HK-2 (cell line): ENCODE data around the gene NUCB1.

Source experiments
- DNase-seq: peaks from one replicate; pipeline ENCODE4 v3.0.0-alpha.2; 2018; ENCODE audit not compliant: unreplicated experiment

Gene NUCB1

DNA sequence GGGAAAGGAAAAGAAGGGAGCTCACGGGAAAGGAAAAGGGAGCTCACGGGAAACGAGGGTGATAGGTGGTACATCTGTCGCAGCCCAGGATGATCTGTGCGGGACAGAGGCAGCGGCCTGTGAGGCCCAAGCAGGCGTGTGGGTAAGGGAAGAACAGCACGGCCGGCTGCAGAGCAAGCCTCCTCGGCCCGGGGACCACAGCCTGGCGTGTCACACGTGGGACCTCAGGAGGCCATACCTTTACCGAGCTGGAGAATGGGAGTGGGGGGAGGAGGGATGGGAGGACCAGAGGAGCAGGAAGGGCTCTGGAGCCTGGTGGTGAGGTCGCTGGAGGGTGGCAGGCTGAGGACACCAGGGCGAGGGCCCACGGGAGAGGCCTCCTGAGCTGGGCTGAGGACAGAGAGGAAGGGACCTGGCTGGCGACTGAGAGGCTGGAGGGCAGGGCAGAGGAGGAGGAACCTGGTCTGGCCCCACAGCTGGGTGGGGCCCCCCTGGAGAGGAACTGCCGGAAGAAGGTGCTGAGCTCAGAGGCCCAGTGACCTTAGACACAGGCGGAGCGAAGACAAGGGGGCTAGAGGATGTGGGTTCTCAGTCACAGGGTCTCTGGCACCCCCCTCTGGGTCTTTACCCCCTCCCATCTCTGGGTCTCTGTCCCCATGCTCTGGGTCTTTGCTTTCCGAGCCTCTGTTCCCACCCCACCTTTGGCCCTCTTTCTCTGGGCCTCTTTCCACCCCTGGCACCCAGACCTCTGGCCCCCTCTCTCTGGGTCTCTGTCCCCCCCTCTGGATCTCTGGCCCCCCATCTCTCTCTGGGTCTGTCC lies 62.1 kb downstream of the NUCB1 start:
- DNase-seq: peak; percentile 92

DNA sequence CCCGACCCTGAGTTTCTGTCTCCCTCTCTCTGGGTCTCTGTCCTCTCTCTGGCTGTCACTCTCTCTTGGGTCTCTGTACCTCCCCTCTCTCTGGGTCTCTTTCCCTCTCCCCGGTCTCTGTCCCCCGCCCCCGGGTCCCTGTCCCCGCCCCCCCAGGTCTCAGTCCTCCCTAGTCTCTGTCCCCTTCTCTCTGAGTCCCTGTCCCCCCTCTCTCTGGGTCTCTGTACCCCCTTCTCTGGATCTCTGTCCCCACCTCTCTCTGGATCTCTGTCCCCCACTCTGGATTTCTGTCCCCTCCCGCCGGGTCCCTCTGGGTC lies 62.7 kb downstream of the NUCB1 start:
- DNase-seq: no peak

DNA sequence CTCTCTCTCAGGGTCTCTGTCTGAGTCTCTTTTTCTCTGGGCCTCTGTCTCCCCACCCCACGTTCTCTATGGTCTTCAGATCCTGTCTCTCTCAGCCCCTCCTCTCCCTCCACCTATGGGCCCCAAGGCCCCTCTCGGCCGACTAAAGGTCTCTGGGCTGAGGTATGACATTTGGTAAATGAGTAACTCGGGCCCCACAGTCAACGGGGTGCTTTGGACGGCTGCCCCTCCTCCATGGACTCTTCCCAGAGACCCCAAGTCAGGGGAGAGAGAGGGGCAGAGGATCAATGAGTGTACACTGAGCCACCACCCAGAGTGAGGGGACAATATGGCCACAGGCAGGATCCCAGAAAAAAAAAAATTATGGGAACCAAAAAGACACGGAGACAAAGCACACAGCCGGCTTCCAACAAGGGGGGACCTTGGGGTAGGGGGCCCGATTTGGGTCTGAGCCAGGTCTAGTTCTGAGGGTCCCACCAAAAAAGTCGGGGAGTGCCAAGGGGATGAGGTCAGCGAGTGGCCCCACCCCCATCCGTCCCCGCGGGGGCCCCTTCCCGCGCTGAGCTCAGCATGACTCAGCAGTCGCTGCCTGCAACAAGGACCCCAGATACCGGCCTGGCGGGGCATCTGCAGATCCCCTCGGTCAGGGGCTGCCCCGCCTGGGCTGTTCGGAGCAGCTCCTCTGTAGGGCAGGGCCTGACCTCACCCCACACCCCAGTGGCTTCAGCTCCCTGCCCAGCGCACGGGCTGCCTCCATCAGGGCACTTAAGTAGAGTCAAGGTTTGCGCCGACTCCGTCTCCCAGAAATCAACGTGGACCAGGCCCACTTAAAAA lies 63.5 kb downstream of the NUCB1 start:
- peak; percentile 92 for DNase-seq

DNA sequence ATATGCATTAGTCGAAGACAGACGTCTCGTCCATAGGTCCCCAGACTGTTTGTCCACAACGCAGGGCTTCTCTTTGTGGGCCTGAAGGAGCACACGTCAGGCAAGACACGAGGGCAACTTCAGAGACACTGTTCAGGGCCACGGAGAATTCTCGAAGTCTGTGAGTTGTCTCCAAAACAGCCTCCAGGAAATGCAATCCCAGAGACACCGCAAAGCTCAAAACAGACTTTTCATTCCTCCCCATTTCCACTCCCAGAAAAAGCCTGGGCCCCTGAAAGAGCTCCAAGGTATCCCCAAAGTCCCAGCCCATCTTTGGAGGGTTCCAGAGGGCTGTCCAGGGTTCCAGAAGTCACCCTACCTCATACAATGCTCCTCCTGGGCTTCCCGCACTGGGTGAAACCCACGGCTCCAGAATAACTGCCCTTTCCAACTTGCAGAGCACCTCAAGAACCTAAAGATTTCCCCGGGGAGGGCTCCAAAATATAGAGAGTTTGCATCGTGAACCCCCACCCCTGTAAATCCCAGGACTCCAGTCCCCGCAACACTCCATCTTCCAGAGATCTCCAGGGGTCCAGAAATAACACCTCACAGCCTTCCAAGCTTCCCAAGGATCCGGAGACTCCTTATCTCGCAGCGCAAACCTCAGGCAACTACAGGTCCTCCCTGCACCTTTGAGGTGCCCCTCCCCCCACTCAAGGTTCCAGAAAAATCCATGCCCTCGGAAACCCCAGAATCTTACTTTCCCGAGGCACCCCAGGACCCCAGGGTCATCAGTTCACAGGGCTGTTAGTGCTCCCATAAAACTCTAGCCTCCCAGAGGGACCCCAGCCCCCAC lies 64.3 kb downstream of the NUCB1 start:
- no peak for DNase-seq

DNA sequence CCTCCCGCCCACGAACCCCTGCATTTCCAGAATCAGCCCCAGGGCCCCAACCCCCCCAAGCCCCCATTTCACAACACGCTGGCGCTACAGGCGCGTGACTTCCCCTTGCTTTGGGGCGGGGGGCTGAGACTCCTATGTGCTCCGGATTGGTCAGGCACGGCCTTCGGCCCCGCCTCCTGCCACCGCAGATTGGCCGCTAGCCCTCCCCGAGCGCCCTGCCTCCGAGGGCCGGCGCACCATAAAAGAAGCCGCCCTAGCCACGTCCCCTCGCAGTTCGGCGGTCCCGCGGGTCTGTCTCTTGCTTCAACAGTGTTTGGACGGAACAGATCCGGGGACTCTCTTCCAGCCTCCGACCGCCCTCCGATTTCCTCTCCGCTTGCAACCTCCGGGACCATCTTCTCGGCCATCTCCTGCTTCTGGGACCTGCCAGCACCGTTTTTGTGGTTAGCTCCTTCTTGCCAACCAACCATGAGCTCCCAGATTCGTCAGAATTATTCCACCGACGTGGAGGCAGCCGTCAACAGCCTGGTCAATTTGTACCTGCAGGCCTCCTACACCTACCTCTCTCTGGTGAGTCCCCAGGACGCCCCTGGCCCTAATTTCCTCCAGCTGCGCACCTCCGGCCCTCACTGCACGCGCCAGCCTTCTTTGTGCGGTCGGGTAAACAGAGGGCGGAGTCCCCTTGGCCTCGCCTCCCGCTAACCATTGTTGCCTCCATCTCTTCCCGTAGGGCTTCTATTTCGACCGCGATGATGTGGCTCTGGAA lies 65.1 kb downstream of the NUCB1 start, which contains the start of gene FTL:
Gene FTL, plus strand, starts transcription at position 270 of the 766 bp plus-strand sequence. Its CDS starts 199 bp downstream, at position 469.
- DNase-seq: peak; percentile 98

DNA sequence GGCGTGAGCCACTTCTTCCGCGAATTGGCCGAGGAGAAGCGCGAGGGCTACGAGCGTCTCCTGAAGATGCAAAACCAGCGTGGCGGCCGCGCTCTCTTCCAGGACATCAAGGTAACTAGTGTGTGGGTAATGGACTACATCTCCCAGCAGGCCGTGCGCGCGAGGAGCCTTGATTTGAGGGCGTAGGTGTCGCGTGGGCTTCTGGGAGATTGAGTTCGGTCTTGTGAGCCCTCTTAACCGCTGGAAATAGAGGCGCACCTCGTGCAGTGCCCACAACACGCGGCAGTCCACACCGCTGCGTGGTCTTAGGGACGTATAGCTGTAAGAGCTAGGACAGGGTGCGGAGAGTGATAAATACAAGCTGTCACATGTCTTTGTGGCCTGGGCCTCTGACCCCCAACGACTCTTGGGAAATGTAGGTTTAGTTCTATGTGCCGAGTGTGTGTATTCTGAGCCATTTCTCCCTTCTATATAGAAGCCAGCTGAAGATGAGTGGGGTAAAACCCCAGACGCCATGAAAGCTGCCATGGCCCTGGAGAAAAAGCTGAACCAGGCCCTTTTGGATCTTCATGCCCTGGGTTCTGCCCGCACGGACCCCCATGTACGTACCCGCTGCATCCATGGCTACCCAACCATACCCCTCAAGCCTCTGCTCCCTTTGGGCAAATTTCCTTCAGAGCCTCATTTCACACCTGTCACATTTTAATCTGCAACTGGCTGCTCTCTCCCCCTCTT lies 65.9 kb downstream of the NUCB1 start:
- peak; percentile 73 for DNase-seq

DNA sequence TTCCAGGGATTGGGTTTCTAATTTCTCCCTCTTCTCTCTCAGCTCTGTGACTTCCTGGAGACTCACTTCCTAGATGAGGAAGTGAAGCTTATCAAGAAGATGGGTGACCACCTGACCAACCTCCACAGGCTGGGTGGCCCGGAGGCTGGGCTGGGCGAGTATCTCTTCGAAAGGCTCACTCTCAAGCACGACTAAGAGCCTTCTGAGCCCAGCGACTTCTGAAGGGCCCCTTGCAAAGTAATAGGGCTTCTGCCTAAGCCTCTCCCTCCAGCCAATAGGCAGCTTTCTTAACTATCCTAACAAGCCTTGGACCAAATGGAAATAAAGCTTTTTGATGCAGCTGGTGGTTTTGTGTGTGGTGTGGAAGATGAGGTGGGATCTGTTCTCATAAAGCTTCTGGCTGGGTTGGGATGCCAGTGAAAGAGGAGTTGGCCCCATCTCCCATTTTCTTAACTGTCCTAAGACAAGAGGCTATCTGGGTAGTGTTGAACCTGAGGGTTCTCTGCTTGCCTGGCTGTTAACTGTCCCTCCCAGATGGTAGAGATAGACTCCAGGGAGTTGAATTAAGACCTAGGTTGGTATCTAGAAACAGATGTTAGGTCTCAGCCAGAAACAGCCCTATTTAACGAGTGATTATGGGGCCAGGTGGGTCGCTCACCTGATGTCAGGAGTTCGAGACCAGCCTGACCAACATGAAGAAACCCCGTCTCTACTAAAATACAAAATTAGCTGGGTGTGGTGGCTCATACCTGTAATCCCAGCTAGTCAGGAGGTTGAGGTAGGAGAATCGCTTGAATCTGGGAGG lies 66.6 kb downstream of the NUCB1 start:
- DNase-seq: peak; percentile 48

DNA sequence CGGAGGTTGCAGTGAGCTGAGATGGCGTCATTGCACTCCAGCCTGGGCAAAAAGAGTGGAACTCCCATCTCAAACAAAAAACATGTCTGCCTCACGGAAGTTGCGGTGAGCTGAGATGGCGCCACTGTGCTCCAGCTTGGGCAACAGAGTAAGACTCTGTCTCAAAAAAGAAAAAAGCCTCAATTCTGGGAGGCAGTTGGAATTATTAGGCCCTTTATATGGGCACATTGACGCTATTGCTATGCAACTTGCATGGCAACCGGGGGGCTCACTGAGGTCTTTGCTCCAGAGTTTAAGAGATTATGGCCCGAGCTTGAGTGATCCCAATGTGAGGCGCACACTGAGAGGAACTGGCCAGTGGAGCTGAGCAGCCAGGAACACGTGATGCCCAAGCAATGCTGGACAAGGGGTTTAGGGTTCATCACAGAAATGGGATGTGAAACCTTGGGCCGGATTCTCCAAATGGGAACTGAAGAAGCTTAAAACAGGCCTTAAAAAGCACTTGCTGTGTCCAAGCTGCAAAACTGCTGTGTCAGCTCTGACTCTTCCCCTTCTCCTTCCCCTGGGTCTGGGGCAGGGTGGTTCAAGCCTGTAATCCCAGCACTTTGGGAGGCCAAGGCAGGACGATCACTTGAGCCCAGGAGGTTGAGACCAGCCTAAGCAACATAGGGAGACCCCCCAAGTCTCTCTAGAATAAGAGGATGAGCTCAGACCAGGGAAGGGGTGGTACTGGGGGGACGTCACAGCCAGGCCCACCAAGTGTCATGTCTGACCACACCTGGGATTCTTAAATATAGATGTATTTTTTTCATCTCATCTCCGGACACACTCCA lies 67.5 kb downstream of the NUCB1 start:
- DNase-seq: peak; percentile 51

DNA sequence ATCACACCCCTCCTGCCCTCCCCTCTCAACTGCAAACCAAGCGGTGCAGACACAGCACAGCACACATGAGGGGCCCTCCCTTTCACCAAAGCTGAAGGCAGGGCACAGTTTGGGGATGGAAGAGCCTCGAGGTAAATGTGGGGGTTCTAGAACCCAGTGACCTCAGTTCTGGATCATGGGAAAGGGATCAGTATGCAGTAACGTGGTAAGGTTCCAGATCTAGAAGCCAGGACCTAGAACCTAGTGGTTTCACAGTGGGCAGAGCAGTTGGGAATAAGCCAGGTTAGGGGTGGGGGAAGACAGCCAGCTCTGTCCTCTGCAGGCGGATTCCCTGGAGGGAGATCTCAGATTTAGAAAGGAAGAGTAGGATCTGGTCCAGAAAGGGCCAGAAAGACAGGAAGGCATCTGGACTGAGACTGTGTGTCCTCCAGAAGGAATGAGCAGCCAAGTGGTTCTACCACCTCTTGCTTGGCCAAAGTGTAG lies 68.1 kb downstream of the NUCB1 start:
- no peak for DNase-seq

DNA sequence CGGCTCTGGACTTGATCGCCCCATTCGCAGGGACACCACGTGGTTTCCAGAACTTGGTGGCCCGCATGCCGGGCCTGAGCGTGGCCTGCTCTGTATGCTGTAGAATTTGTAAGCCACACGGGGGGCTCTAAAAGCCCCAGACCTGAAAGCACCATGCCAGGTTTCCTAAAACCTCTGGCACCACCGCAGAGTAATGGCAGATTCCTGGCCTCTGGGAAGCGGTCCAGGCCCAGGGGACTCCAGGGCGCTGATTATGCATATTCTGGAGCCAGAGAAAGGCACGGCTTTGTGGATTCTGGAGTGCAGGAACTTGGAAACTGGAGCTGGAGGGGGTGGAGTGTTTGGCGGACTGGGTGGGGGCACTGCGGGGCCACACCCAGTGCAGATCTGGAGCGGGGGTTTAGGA lies 68.7 kb downstream of the NUCB1 start:
- DNase-seq: no peak

DNA sequence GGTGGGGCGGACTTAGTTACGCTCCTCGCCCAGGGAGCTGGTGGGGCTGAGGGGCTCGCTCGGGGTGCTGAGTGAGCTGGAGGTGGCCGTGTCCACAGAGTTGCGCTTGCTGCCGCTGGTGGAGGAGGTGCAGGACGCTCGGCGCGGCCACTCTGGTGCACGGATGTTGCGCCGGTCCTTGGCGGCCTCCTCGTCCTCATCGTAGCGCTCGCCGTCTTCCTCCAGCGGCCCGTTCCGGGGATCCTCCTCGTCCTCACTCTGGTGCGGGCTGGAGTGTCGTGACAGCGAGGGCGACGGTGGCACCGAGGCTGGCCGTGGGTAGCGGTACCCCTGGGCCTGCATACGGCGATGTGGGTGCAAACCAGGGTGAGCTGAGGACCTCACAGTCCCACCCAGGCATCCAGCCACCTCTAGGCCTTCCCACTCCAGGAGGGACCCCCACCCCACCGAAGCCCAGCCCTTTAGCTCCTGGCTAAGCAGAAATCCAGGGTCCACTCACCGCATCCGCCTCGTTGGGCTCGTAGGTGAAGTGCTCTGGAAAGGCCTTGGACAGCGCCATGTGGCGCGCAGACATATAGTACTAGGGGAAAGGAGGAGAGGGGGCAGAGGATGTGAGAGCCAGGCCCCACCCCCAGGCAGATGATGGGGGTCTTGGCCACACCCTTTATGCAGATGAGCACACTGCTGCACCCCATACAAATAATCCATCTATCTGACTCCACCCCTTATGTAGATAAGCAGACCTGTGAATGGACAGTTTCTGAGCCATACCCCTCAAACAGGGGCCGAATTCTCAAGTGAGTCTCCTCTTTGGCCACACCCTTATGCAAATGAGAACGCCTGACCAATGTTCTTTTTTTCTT lies 69.4 kb downstream of the NUCB1 start:
- no peak for DNase-seq

DNA sequence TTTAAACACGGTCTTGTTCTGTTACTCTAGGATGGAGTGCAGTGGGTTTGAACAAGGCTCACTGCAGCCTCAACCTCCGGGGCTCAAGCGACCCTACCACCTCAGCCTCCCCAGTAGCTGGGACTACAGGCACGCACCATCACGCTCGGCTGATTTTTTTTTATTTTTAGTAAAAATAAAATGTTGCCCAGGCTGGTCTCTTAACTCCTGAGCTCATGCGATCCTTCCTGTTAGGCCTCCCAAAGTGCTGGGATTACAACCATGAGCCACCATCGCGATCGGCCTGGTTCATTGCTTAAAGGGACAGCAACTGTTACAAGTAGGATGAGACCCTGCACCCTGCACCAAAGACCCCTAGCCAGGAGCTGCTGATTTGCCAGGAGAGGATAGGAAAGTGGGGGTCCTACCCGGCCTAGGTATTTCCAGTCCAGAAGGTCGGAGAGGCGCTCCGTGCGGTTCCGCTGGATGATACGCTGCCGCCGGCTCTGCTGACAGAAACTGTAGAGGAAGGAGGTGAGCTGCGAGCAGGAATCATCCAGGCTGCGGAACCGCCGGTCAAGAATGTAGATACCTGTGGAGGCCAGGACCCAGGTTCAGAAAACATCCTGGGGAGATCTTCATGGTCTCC lies 70.1 kb downstream of the NUCB1 start:
- no peak for DNase-seq

DNA sequence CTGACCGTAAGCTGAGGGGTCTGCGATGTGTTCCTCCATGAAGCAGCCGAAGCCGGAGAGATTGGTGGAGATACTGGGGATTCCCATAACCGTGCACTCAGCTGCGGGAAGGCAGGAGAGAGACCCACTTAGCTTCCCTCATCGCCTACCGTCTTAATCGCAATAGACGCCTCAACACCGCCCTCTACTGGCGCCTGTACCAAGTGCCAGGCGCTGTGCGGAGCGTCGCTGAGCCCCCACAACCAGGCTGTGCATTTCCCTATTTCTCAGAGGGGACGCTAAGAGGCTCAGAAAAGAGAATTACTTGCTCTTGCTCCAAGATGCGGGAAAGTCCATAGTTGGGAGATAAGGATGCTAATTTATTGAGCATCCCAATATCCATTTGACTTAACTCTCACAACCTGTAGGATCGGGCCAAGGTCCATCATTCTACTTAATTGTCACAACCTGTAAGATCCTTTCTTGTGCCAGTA lies 70.8 kb downstream of the NUCB1 start:
- peak; percentile 46 for DNase-seq
